Right lobe of liver (tissue), 4 donors: ENCODE data around the gene HTRA3.

Experiments
- POLR2A ChIP-seq: fragments of 450-650 bp; IDR thresholded peaks from one replicate; pipeline ENCODE4 v1.6.1; 2017; ENCODE audit warnings: antibody characterized with exemption, mild to moderate bottlenecking
- TF ChIP-seq, protein P1 (sequence below), 4 donors: fragments of 200-600 bp in 3 of 4; fragments of 450-650 bp in 1 of 4; IDR thresholded peaks; one replicate each; pipeline versions ENCODE4 v1.5.1 to v1.8.0; 2016 to 2022; ENCODE audit warnings: antibody characterized with exemption in 4 of 4, mild to moderate bottlenecking in 2 of 4
- donor health status: DM: no; HTN: no; CAD: no.
- donor health status: DM: no; HTN: no; CAD: no.
- donor health status: DM: no; HTN: yes; CAD: no.

DNA sequence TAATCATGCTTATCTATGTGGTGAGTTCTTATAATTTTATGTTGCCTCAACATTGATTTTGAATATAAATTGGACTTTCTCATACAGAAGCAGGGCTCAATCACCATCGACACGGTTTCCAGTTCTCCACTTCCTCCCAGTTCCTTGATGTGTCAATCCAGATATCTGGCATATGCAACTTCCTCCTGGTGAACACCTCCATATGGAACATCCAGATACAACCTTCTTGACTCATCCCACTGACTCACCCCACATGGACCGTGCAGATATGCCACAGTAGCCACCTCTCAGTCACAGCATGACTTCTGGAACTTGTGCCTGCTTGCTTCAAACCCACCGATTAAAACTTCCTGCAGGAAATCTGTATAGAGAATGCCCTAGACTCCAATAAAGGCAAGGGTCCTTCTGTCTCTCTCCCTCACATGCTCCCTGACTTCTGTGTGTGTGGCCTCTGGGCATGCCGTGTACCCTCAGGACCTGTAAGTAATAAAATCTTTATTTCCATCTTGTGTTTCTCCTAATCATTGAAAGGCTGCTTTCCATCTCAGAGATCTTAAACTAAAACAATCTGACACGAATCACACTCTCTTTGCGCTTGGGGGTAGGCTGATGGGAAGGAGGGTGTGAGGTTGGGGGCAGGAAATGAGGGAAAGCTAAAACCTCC lies 67.0 kb downstream of the HTRA3 start:
- TF ChIP-seq, protein P1, sequence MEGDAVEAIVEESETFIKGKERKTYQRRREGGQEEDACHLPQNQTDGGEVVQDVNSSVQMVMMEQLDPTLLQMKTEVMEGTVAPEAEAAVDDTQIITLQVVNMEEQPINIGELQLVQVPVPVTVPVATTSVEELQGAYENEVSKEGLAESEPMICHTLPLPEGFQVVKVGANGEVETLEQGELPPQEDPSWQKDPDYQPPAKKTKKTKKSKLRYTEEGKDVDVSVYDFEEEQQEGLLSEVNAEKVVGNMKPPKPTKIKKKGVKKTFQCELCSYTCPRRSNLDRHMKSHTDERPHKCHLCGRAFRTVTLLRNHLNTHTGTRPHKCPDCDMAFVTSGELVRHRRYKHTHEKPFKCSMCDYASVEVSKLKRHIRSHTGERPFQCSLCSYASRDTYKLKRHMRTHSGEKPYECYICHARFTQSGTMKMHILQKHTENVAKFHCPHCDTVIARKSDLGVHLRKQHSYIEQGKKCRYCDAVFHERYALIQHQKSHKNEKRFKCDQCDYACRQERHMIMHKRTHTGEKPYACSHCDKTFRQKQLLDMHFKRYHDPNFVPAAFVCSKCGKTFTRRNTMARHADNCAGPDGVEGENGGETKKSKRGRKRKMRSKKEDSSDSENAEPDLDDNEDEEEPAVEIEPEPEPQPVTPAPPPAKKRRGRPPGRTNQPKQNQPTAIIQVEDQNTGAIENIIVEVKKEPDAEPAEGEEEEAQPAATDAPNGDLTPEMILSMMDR (IDR thresholded peaks at IDR 0.05), result no peak
- no peak for TF ChIP-seq POLR2A
